NCI-H1930 (cell line): ENCODE results near the gene MAMDC4.

Source experiments
- DNase-seq, 2 experiments: peaks; one replicate each; lab custom pipeline; 2025; lab: John Stamatoyannopoulos, UW

The MAMDC4 gene

DNA sequence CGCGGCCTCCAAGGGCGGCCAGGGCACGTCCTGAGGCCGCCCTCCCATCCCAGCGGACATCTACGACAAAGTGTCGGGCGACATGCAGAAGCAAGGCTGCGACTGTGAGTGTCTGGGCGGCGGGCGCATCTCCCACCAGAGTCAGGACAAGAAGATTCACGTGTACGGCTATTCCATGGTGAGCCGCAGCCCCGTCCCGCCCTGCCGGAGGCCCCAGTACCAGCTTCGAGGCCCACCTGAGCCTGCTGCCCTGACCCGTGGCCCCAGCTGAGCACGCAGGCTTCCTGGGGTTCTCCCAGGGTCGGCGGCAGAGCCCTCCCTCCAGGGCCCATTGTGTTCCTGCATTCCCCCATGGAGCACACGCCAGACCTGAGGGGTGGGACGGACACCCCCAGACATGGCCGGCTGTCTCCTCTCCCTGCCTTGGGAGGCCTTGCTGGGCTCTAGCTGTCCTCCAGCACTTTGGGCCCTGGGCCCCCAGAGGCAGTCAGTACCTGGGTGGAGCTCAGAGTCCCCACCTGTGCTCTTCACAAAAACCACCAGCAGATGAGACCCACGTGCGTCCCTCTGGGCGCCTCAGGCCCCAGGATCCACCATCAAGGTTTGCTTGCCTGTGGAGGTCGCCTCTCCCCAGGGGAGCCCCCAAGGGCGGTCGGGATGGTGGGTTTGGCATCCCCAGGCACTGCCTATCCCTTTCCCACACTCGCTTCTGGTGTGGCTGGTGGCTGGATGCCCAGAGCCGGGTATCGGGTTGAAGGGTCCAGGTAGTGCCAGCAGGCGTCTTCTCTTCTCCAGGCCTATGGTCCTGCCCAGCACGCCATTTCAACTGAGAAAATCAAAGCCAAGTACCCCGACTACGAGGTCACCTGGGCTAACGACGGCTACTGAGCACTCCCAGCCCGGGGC lies 1.9 kb upstream of the MAMDC4 start:
- DNase-seq: no peak

- no peak for DNase-seq
Observed at GRCh38 chr9:136850866-136851775, 1.0 kb upstream of the MAMDC4 start.

GRCh38 chr9:136852664-136853595 lies 784 bp downstream of the MAMDC4 start:
- no peak for DNase-seq

DNA sequence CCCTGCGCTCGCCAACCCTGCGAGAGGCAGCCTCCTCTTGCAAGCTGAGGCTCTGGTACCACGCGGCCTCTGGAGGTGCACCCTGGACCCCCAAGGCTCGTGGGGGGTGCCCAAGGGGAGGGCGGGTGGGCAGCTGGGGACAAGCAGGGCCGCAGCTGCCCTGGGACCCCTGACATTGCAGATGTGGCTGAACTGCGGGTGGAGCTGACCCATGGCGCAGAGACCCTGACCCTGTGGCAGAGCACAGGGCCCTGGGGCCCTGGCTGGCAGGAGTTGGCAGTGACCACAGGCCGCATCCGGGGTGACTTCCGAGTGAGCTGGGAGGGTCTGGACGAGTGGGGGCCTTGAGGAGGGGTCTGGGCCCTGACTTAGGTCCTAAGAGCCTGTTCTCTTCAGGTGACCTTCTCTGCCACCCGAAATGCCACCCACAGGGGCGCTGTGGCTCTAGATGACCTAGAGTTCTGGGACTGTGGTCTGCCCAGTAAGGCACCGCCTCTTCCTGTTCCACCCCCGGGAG lies 1.5 kb downstream of the MAMDC4 start:
- DNase-seq: no peak

- no peak for DNase-seq
Observed at GRCh38 chr9:136854113-136854841, 2.1 kb downstream of the MAMDC4 start.

- no peak for DNase-seq
Observed at GRCh38 chr9:136854842-136855460, 2.8 kb downstream of the MAMDC4 start.

GRCh38 chr9:136855461-136856078 lies 3.4 kb downstream of the MAMDC4 start:
- DNase-seq: no peak

GRCh38 chr9:136856079-136856476 lies 3.9 kb downstream of the MAMDC4 start:
- DNase-seq: no peak

DNA sequence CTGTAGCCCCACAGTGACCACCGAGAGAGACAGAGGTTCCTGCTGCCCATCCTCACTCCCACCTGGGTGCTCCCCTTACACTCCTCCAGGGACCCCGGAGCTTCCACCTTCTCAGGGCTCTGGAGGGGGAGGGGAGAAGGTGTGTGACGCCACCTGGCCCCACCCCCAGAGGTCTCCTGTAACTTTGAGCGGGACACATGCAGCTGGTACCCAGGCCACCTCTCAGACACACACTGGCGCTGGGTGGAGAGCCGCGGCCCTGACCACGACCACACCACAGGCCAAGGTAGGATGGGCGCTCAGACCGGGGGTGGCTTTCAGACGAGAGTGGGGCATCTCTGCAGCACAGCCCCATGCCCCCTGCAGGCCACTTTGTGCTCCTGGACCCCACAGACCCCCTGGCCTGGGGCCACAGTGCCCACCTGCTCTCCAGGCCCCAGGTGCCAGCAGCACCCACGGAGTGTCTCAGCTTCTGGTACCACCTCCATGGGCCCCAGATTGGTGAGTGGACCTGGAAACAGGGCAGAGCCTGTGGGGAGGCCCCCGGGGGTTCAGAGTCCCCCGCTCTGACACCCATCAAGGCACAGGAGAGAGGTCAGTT lies 4.5 kb downstream of the MAMDC4 start:
- DNase-seq: no peak

DNA sequence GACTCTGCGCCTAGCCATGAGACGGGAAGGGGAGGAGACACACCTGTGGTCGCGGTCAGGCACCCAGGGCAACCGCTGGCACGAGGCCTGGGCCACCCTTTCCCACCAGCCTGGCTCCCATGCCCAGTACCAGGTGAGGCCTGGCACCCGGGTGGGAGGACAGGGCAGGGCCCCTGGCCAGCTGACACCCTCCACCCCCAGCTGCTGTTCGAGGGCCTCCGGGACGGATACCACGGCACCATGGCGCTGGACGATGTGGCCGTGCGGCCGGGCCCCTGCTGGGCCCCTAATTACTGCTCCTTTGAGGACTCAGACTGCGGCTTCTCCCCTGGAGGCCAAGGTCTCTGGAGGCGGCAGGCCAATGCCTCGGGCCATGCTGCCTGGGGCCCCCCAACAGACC lies 5.0 kb downstream of the MAMDC4 start:
- no peak for DNase-seq

GRCh38 chr9:136857581-136858412 lies 5.7 kb downstream of the MAMDC4 start:
- DNase-seq: no peak

GRCh38 chr9:136858452-136858843 lies 6.3 kb downstream of the MAMDC4 start:
- DNase-seq: no peak

DNA sequence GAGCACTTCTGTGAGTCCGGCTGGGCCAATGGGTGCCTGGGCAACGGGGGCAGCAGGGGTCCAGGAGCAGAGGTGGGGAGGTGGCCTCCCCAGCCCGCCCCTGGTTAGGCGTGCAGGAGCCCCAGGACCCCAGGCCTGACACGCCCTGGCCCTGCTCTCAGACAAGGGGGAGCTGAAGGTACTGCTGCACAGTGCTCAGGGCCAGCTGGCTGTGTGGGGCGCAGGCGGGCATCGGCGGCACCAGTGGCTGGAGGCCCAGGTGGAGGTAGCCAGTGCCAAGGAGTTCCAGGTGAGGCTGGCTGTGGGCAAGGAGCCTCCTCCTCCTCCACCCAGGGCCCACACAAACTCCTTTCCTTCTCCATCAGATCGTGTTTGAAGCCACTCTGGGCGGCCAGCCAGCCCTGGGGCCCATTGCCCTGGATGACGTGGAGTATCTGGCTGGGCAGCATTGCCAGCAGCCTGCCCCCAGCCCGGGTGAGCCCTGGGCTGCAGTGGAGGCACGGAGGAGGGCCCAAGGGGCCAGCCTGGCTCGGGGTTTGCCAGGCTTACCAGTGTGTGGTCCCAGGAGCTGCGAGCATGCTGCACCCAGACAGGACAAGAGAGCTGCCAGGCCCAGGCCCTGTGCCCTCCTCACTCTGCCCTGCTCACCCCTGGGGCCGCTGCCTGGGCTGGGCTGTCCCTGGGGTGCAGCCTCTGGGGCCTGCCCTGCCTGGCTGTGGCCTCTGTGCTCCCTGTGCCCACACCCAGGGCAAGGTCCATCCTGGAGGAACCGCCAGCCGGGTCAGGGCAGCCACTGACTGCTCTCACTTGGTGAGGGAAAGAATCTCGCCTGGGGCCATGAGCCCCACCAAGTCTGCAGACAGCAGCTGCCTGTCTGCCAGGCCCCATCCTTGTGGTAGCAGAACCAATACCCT lies 7.0 kb downstream of the MAMDC4 start:
- DNase-seq: no peak

GRCh38 chr9:136860529-136860928 lies 8.4 kb downstream of the MAMDC4 start:
- no peak for DNase-seq

GRCh38 chr9:136860933-136861873 lies 9.1 kb downstream of the MAMDC4 start:
- no peak for DNase-seq

GRCh38 chr9:136861874-136862457 lies 9.8 kb downstream of the MAMDC4 start:
- DNase-seq: no peak
